GM15510 (cell line): ENCODE data around the gene CLDN7.
A peak's percentile ranks its signal among the peaks of the same experiment; 100 is the strongest.

Experiments used
- POLR2A ChIP-seq: IDR thresholded peaks from 3 replicates; pipeline ENCODE4 v1.6.1; 2011; ENCODE audit warnings: borderline replicate concordance; ENCODE audit not compliant: insufficient read length; ENCODE audit errors: extremely low read depth

The CLDN7 gene

GRCh38 chr17:7237761-7238419 lies 24.4 kb downstream of the CLDN7 start:
- TF ChIP-seq POLR2A, result peak; percentile 57

- no peak for TF ChIP-seq POLR2A
Observed at GRCh38 chr17:7237266-7237760, 25.0 kb downstream of the CLDN7 start.

- TF ChIP-seq POLR2A, result no peak
Observed at GRCh38 chr17:7236808-7237207, 25.5 kb downstream of the CLDN7 start.

GRCh38 chr17:7235693-7236665 lies 26.3 kb downstream of the CLDN7 start:
- TF ChIP-seq POLR2A, result no peak

- peak; percentile 78 for TF ChIP-seq POLR2A
Observed at GRCh38 chr17:7234083-7234951, 28.0 kb downstream of the CLDN7 start, which contains the start of gene DVL2. Gene DVL2 (minus strand): TSS chr17:7234517. CDS start chr17:7234262, 255 bp downstream.

- TF ChIP-seq POLR2A, result no peak
Observed at GRCh38 chr17:7233701-7234082, 28.6 kb downstream of the CLDN7 start.

- no peak for TF ChIP-seq POLR2A
Observed at GRCh38 chr17:7232114-7232513, 30.2 kb downstream of the CLDN7 start.

GRCh38 chr17:7229504-7229903 lies 32.8 kb downstream of the CLDN7 start:
- no peak for TF ChIP-seq POLR2A

- no peak for TF ChIP-seq POLR2A
Observed at GRCh38 chr17:7228920-7229319, 33.4 kb downstream of the CLDN7 start.

GRCh38 chr17:7226721-7227710 lies 35.3 kb downstream of the CLDN7 start:
- TF ChIP-seq POLR2A, result no peak

- no peak for TF ChIP-seq POLR2A
Observed at GRCh38 chr17:7225711-7226331, 36.5 kb downstream of the CLDN7 start.

- no peak for TF ChIP-seq POLR2A
Observed at GRCh38 chr17:7224661-7225111, 37.6 kb downstream of the CLDN7 start.

- no peak for TF ChIP-seq POLR2A
Observed at GRCh38 chr17:7224110-7224509, 38.2 kb downstream of the CLDN7 start.
